SK-N-MC (cell line): ENCODE data around the gene SCAPER.

Source experiments
- EZH2 ChIP-seq: fragments of 200-600 bp; sonication (generic); IDR thresholded peaks from one replicate; pipeline ENCODE4 v1.6.1; 2017; ENCODE audit warnings: antibody characterized with exemption
- FOXP2 ChIP-seq: optimal IDR thresholded peaks from 2 replicates; pipeline ENCODE3; 2011; ENCODE audit warnings: mild to moderate bottlenecking, moderate library complexity; ENCODE audit not compliant: insufficient read depth; ENCODE audit errors: extremely low read length, control extremely low read depth
- POLR2AphosphoS5 ChIP-seq: IDR thresholded peaks from 2 replicates; pipeline ENCODE4 v1.6.1; 2012; ENCODE audit warnings: mild to moderate bottlenecking, low read depth, low read length, borderline replicate concordance

DNA sequence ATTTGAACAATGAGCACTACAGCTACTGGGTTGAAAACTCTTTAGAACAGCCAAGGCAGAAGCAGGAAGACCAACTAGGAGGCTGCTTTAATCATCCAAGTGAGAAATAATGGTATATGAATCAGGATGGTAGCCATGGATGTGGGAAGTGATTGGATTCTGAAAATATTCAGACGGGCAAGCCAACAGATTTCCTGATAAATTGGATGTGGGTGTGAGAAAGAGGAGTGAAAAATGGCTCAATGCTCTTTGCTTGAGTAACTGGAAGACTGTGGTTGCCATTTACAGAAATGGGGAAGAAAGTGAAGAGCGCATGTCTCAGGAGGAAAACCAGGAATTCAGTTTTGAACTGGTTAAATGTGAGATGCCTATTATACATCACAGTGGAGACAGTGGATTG is 518.2 kb downstream of the SCAPER start:
- TF ChIP-seq EZH2, result no peak
- TF ChIP-seq POLR2AphosphoS5, result no peak
- TF ChIP-seq FOXP2, result no peak
